Hematopoietic multipotent progenitor cell treated with erythropoietin and hydrocortisone succinate and interleukin-3 and kit ligand, for 8 days (in vitro differentiated cells): ENCODE data around the gene TES.
"Not testable (repeated sequence)": the region's sequence is repeated elsewhere in the genome, so short reads cannot be mapped to it uniquely, and the experiment has no call there.

Experiments used
- DNase-seq: peaks from one replicate; pipeline ENCODE4 v3.0.0-alpha.2; 2015

The TES gene

DNA sequence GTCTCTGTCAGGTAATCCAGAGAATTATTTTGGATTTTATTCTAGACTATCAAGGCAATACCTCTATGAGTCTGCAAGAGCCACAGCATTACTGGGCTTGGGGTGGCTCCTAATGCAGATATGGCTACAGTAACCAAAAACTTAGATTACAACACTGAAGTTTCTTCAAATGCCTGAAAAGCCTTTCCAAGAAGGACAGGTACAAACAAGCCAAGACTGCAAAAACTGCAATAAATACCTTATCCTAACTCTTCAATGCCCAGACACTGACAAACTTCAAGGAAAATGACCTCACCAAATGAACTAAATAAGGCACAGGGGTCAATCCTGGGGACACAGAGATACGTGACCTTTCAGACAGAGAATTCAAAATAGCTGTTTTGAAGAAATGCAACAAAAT is 82.0 kb downstream of the TES start:
- no peak for DNase-seq

GRCh38 chr7:116293139-116293538 is 82.8 kb downstream of the TES start:
- no peak for DNase-seq

DNA sequence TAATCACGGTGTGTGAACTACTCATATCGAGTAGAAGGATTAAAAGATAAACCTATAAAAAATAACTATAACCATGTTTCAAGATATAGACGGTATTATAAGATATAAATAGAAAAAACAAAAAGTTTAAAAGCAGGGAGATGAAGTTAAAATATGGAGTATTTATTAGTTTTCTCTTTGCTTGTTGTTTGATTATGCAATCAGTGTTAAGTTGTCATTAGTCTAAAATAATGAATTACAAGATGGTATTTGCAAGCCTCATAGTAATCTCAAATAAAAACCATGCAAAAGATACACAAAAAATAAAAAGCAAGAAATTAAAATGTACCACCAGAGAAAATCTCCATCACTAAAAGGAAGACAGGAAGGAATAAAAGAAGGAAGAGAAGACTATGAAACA is 83.3 kb downstream of the TES start:
- DNase-seq, result no peak

DNA sequence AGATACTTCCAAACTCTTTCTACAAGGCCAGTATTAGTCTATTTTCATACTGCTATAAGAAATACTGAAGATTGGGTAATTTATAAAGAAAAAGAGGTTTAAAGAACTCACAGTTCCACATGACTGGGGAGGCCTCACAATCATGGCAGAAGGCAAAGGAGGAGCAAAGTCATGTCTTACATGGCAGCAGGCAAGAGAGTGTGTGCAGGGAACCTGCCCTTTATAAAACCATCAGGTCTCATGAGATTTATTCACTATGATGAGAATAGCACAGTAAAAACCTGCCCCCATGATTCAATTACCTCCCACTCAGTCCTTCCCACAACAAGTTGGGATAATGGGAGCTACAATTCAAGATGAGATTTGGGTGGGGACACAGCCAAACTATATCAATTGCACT is 85.6 kb downstream of the TES start:
- not testable (repeated sequence) for DNase-seq

DNA sequence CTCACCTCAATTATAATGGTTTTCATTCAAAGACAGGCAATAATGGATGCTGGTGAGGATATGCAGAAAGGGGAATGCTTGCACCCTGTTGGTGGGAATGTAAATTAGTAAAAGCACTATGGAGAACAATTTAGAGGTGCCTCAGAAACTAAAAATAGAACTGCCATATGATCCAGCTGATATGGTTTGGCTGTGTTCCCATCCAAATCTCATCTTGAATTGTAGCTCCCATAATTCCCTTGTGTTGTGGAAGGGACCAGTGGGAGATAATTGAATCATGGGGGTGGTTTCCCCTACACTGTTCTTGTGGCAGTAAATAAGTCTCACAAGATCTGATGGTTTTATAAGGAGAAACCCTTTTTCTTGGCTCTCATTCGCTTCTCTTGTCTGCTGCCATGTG is 87.7 kb downstream of the TES start:
- no peak for DNase-seq

- no peak for DNase-seq
These were observed 88.2 kb downstream of the TES start for GRCh38 chr7:116298576-116298975.

GRCh38 chr7:116305485-116306408 is 95.4 kb downstream of the TES start:
- no peak for DNase-seq

GRCh38 chr7:116306409-116307048 is 96.2 kb downstream of the TES start:
- DNase-seq, result no peak

DNA sequence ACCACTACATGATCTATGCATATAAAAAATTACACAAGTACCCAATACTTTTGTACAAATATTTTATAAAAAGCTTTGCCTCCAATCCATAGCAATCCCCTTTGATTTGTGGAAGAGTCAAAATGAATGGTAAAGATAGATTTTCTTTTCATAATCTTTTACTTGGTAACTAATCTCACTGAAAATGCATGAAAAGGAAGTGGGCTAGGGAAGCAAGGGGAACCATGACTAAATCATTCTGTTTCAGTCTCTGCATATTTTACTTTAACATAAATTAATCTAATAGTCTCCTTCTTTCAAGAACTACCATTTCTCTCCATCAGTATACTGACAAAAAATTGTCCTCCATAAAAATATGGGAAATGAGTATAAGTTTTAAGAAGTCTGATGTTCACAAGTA is 96.9 kb downstream of the TES start:
- DNase-seq, result no peak
